Activated CD4-positive, alpha-beta T cell treated with anti-CD3 and anti-CD28 coated beads, Interleukin-10, Interleukin-2, amounts not matched to agents 100 ng/mL and 50 ng/mL, durations not matched to agents 16 hours and 8 hours (primary cell): ENCODE measurements around the gene OR2J2.
"Not testable (repeated sequence)": the region's sequence is repeated elsewhere in the genome, so short reads cannot be mapped to it uniquely, and the experiment has no call there.

Experiments
- DNase-seq: peaks from one replicate; pipeline ENCODE4 v3.0.0-alpha.2; 2020

Gene OR2J2

GRCh38 chr6:29170607-29171006 is at the start of gene OR2J2:
Gene OR2J2 (plus strand): TSS chr6:29170907. CDS start chr6:29173636, 2,729 bp downstream.
- not testable (repeated sequence) for DNase-seq

GRCh38 chr6:29129326-29130012 is 41.2 kb upstream of the OR2J2 start:
- no peak for DNase-seq

- DNase-seq: no peak
Observed at GRCh38 chr6:29130644-29131043, 40.1 kb upstream of the OR2J2 start.

GRCh38 chr6:29131691-29132090 is 39.0 kb upstream of the OR2J2 start:
- no peak for DNase-seq

GRCh38 chr6:29137724-29138123 is 33.0 kb upstream of the OR2J2 start:
- no peak for DNase-seq

- no peak for DNase-seq
Observed at GRCh38 chr6:29141606-29142005, 29.1 kb upstream of the OR2J2 start.

- DNase-seq: no peak
Observed at GRCh38 chr6:29142309-29142708, 28.4 kb upstream of the OR2J2 start.

GRCh38 chr6:29146179-29146578 is 24.5 kb upstream of the OR2J2 start:
- no peak for DNase-seq

GRCh38 chr6:29147074-29147473 is 23.6 kb upstream of the OR2J2 start:
- DNase-seq: no peak

GRCh38 chr6:29149444-29149843 is 21.3 kb upstream of the OR2J2 start:
- DNase-seq: not testable (repeated sequence)

- no peak for DNase-seq
Observed at GRCh38 chr6:29153083-29153482, 17.6 kb upstream of the OR2J2 start.

GRCh38 chr6:29155182-29155581 is 15.5 kb upstream of the OR2J2 start:
- not testable (repeated sequence) for DNase-seq

- not testable (repeated sequence) for DNase-seq
Observed at GRCh38 chr6:29159922-29160321, 10.8 kb upstream of the OR2J2 start.

GRCh38 chr6:29165571-29165970 is 5.1 kb upstream of the OR2J2 start:
- DNase-seq: not testable (repeated sequence)

GRCh38 chr6:29171736-29172135 is 1.0 kb downstream of the OR2J2 start:
- DNase-seq: no peak

- DNase-seq: no peak
Observed at GRCh38 chr6:29183594-29183993, 12.9 kb downstream of the OR2J2 start.

- not testable (repeated sequence) for DNase-seq
Observed at GRCh38 chr6:29188659-29189058, 18.0 kb downstream of the OR2J2 start.

- DNase-seq: no peak
Observed at GRCh38 chr6:29200767-29201662, 30.3 kb downstream of the OR2J2 start.

- no peak for DNase-seq
Observed at GRCh38 chr6:29201966-29202365, 31.3 kb downstream of the OR2J2 start.

GRCh38 chr6:29211488-29211887 is 40.8 kb downstream of the OR2J2 start:
- no peak for DNase-seq

GRCh38 chr6:29216528-29216927 is 45.8 kb downstream of the OR2J2 start:
- DNase-seq: no peak

- DNase-seq: not testable (repeated sequence)
Observed at GRCh38 chr6:29217242-29217641, 46.5 kb downstream of the OR2J2 start.

GRCh38 chr6:29218056-29218455 is 47.3 kb downstream of the OR2J2 start:
- not testable (repeated sequence) for DNase-seq
